ENCODE results near the gene SMC3.

DNA sequence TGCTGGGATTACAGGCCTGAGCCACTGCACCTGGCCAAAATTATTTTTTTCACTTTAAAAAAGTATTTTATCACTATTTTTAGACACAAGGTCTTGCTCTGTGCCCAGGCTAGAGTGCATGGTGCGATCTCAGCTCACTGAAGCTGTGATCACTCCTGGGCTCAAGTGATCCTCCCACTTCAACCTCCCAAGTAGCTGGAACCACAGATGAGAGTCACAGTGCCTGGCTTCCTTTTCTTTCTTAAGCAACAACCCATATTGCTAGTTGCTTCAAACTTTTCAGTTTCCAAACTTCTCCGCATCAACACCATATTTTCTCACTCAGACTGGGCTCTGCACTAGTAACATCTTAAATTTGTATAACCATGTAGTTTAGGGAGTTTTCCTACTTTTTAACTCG lies 9.5 kb upstream of the SMC3 start:
- TF ChIP-seq EGR1 (IDR thresholded peaks at IDR 0.05), result no peak
- TF ChIP-seq, protein P1, sequence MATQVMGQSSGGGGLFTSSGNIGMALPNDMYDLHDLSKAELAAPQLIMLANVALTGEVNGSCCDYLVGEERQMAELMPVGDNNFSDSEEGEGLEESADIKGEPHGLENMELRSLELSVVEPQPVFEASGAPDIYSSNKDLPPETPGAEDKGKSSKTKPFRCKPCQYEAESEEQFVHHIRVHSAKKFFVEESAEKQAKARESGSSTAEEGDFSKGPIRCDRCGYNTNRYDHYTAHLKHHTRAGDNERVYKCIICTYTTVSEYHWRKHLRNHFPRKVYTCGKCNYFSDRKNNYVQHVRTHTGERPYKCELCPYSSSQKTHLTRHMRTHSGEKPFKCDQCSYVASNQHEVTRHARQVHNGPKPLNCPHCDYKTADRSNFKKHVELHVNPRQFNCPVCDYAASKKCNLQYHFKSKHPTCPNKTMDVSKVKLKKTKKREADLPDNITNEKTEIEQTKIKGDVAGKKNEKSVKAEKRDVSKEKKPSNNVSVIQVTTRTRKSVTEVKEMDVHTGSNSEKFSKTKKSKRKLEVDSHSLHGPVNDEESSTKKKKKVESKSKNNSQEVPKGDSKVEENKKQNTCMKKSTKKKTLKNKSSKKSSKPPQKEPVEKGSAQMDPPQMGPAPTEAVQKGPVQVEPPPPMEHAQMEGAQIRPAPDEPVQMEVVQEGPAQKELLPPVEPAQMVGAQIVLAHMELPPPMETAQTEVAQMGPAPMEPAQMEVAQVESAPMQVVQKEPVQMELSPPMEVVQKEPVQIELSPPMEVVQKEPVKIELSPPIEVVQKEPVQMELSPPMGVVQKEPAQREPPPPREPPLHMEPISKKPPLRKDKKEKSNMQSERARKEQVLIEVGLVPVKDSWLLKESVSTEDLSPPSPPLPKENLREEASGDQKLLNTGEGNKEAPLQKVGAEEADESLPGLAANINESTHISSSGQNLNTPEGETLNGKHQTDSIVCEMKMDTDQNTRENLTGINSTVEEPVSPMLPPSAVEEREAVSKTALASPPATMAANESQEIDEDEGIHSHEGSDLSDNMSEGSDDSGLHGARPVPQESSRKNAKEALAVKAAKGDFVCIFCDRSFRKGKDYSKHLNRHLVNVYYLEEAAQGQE (IDR thresholded peaks at IDR 0.05; ENCODE audit: low read depth), result no peak
- TF ChIP-seq, protein P2, sequence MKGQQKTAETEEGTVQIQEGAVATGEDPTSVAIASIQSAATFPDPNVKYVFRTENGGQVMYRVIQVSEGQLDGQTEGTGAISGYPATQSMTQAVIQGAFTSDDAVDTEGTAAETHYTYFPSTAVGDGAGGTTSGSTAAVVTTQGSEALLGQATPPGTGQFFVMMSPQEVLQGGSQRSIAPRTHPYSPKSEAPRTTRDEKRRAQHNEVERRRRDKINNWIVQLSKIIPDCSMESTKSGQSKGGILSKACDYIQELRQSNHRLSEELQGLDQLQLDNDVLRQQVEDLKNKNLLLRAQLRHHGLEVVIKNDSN (IDR thresholded peaks at IDR 0.05), result no peak
- TF ChIP-seq EP300 (IDR thresholded peaks at IDR 0.05; ENCODE audit: borderline replicate concordance), result no peak
- TF ChIP-seq CREB1 (IDR thresholded peaks at IDR 0.05; ENCODE audit: low read depth), result no peak
- TF ChIP-seq TAF1 (IDR thresholded peaks at IDR 0.05; ENCODE audit: low read depth), result no peak
- TF ChIP-seq RAD21 (IDR thresholded peaks at IDR 0.05; ENCODE audit: low read depth), result no peak
- TF ChIP-seq, protein P3, sequence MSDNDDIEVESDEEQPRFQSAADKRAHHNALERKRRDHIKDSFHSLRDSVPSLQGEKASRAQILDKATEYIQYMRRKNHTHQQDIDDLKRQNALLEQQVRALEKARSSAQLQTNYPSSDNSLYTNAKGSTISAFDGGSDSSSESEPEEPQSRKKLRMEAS (IDR thresholded peaks at IDR 0.05), result no peak
- no peak for TF ChIP-seq CEBPB (IDR thresholded peaks at IDR 0.05)
- no peak for TF ChIP-seq TEAD4 (IDR thresholded peaks at IDR 0.05)
- TF ChIP-seq ZBTB7A (IDR thresholded peaks at IDR 0.05; ENCODE audit: low read depth), result no peak

All from Ishikawa (cell line).